Retinal pigment epithelial cell (primary cell): ENCODE measurements around the gene TCTA.

Experiments used
- DNase-seq: peaks from one replicate; pipeline ENCODE4 v3.0.0-alpha.2; 2010; ENCODE audit warnings: low read depth
- H3K4me3 ChIP-seq: 2 replicates; pipeline ENCODE4 v1.5.1; 2011; ENCODE audit warnings: mild to moderate bottlenecking, low read length, control low read depth, moderate library complexity
- TF ChIP-seq, protein P1 (sequence below): conservative IDR thresholded peaks from 2 replicates; pipeline ENCODE4 v1.5.1; 2011; ENCODE audit warnings: low read depth, low read length, control low read depth, inconsistent platforms

Gene TCTA

DNA sequence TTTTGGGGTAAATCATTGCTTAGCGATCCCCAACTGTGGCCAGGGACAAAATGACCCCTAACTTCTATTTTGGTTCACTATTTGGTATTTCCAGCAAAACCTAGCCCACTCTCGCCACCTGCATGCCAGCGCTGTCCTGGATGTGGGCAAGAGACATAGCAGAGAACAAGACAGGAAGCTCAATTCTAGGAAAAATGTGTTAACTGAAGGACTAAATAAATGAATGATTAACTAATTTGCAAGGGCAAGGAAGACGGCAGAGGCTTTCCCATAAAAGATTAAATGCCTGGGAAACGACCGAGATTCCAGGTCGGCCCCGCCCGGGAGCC is 16.5 kb downstream of the TCTA start:
- H3K4me3 ChIP-seq = peak overlapping the region; percentile 73
- TF ChIP-seq, protein P1, sequence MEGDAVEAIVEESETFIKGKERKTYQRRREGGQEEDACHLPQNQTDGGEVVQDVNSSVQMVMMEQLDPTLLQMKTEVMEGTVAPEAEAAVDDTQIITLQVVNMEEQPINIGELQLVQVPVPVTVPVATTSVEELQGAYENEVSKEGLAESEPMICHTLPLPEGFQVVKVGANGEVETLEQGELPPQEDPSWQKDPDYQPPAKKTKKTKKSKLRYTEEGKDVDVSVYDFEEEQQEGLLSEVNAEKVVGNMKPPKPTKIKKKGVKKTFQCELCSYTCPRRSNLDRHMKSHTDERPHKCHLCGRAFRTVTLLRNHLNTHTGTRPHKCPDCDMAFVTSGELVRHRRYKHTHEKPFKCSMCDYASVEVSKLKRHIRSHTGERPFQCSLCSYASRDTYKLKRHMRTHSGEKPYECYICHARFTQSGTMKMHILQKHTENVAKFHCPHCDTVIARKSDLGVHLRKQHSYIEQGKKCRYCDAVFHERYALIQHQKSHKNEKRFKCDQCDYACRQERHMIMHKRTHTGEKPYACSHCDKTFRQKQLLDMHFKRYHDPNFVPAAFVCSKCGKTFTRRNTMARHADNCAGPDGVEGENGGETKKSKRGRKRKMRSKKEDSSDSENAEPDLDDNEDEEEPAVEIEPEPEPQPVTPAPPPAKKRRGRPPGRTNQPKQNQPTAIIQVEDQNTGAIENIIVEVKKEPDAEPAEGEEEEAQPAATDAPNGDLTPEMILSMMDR = peak; percentile 10
- DNase-seq = no peak

DNA sequence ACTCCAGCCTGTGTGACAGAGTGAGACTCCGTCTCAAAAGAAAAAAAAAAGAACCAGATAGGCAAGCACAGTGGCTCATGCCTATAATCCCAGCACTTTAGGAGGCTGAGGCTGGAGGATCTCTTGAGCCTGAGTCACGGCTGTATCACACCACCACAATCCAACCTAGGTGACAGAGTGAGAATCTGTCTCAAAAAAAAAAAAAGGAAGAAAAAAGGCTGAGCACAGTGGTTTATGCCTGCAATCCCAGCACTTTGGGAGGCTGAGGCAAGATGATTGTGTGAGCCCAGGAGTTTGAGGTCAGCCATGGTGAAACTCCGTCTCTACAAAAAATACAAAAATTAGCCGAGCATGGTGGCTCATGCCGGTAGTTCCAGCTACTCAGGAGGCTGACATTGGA is 22.5 kb downstream of the TCTA start:
- TF ChIP-seq, protein P1 = no peak
- no peak overlapping the region for H3K4me3 ChIP-seq
- DNase-seq = no peak

DNA sequence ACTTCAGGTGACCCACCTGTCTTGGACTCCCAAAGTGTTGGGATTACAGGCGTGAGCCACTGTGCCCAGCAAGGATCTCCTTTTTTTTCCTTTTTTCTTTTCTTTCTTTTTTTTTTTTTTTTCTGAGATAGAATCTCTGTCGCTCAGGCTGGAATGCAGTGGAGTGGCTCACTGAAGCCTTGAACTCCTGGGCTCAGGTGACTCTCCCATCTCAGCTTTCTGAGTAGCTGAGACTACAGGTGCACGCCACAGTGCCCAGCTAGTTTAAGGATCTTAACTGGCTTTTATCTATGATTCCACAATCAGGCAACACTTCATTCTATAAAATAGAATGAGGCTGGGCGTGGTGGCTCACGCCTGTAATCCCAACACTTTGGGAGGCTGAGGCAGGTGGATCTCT is 33.2 kb downstream of the TCTA start:
- DNase-seq = no peak
- TF ChIP-seq, protein P1 = no peak
- H3K4me3 ChIP-seq = no peak overlapping the region

DNA sequence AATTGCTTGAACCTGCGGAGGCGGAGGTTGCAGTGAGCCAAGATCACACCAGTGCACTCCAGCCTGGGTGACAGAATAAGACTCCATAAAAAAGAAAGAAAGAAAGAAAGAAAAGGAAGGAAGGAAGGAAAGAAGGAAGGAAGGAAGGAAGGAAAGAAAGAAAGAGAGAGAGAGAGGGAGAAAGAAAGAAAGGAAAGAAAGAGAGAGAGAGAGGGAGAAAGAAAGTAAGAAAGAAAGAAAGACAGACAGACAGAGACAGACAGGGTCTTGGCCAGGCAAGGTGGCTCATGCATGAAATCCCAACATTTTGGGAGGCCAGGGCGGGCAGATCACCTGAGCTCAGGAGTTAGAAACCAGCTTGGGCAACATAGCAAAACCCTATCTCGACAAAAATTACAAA is 41.4 kb downstream of the TCTA start:
- TF ChIP-seq, protein P1 = no peak
- no peak for DNase-seq
- H3K4me3 ChIP-seq = no peak overlapping the region

DNA sequence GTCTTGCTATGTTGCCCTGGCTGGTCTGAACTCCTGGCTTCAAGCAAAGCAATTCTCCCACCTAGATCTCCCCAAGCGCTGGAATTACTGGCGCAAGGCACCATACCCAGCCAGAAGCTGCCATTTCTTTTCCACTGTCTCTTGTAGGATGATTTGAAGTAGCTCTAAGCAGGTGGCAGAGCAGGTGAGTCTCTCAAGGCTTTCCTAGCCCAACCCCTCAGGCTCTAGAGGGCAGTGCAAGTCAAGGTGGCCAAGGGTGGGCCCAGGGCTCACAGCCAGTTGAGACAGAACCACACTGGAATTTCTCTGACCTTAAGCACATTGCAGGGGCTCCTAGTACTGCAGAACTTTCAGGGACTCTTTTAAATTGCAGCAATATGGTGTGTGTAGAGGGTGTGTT is 42.2 kb downstream of the TCTA start:
- TF ChIP-seq, protein P1 = peak; percentile 55
- no peak for DNase-seq
- no peak overlapping the region for H3K4me3 ChIP-seq

DNA sequence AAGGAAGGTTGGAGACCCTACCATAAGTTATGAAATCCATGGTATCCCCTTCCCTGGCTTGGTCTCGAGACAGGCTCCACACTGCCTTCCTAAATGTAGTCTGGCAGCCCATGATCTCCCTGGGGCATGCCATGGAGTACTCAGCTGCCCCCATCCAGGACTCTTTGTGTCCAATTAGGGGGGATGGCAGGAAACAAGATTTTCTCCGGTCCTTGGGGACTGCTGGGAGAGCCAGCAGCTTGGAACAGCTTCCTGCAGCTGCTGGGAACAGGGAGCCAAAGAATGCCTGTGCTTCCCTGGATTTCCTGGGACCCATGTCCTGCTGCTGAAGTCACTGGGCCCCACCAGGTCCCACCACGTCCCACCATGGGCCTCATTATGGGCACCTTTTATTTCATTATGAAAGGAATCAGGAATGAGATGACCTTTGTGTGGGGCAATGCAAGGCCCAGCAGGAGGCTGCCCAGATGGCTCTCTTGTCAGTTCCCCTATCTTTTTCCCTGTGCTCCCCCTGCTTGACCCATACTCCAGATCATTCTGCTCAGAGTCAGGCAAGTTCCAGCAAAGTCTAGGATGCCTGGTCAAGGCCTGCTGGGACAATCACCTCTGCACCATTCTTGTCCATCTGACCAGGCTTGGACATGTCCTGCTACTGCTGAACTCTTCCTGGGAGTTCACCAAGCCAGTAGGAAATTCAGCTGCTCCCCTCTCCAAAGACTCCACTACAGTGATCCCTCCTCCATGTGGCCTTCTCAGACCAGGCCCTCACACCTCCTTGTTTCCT is 42.9 kb downstream of the TCTA start:
- TF ChIP-seq, protein P1 = no peak
- no peak for DNase-seq
- H3K4me3 ChIP-seq = no peak overlapping the region

DNA sequence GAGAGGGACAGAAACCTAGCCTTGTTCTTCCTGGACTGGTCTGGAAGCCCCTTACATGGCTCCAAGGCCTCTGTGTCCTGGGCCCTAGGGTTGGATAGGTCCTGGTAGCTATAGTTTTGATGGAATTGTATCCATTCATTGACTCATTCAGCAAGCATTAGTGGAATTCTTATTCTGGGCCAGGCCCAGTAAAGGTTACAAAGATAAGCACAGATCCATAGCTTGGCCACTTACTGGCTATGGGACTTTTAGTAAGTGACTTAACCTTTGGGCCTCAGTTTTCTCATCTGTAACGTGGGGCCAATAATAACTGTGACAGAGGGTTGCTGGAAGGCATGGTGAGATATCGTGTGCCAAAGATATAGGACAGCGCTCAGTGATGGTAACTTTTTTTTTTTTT is 44.2 kb downstream of the TCTA start:
- DNase-seq = no peak
- TF ChIP-seq, protein P1 = no peak
- no peak overlapping the region for H3K4me3 ChIP-seq
